ENCODE results near the gene AKAP9. TPM values are rescaled to one million over a fixed set of nuclear protein-coding genes. Genes with fewer than 3 reads are reported as not detected.

The AKAP9 gene
- total and polyA plus RNA-seq, 4 donors = 13.8 to 81.2 (median 38.6) TPM

- H3K27ac ChIP-seq (ENCODE audit: low read depth in 1 of 2, low read length in 2 of 2) = no peak overlapping the region
- no peak overlapping the region for H3K4me3 ChIP-seq (ENCODE audit: low read length in 2 of 2)
- no peaks in the 10 kb centered on the region for H3K36me3 ChIP-seq (ENCODE audit: control insufficient read depth in 1 of 2, insufficient read depth in 2 of 2, low read length in 1 of 2)
- ATAC-seq (ENCODE audit: low FRiP score) (no peak), DNase-seq (no peak)
- no peaks in the 10 kb centered on the region for H3K9me3 ChIP-seq (ENCODE audit: control insufficient read depth, low read length)
- no peaks in the 10 kb centered on the region for H3K27me3 ChIP-seq (ENCODE audit: control insufficient read depth in 1 of 2, insufficient read depth in 2 of 2, low read length in 1 of 2)
- intact Hi-C loops (cut with DNase I) = loop anchor here in 1 of 2 donors (5.0 to 10.0 kb wide), 4 partner anchors 45 to 395 kb away; partner anchors contain the start of genes AKAP9, GATAD1, LRRD1 and PEX1
- 54 to 56% methylated on average over 4 of the region's 4 CpGs for WGBS, 2 donors
- no peaks in the 10 kb centered on the region for H3K4me1 ChIP-seq (ENCODE audit: control insufficient read depth in 1 of 2, insufficient read depth in 2 of 2, low read length in 2 of 2)
Measured at GRCh38 chr7:92131764-92132330, 191.2 kb downstream of the AKAP9 start.

GRCh38 chr7:92133133-92133736 lies 192.6 kb downstream of the AKAP9 start:
- ATAC-seq (ENCODE audit: low FRiP score) (no peak), DNase-seq (no peak)
- 34 to 37% methylated on average over 15 of the region's 15 CpGs for WGBS, 2 donors
- H3K9me3 ChIP-seq (ENCODE audit: control insufficient read depth, low read length) = no peaks in the 10 kb centered on the region
- H3K4me1 ChIP-seq (ENCODE audit: control insufficient read depth in 1 of 2, insufficient read depth in 2 of 2, low read length in 2 of 2) = no peaks in the 10 kb centered on the region
- intact Hi-C loops (cut with DNase I) = loop anchor here in 1 of 2 donors (5.0 to 10.0 kb wide), 4 partner anchors 44 to 394 kb away; partner anchors contain the start of genes AKAP9, GATAD1, LRRD1 and PEX1
- no peaks in the 10 kb centered on the region for H3K27me3 ChIP-seq (ENCODE audit: control insufficient read depth in 1 of 2, insufficient read depth in 2 of 2, low read length in 1 of 2)
- H3K4me3 ChIP-seq (ENCODE audit: low read length in 2 of 2) = peak overlapping the region; percentile 46 to 61
- no peak overlapping the region for H3K27ac ChIP-seq (ENCODE audit: low read depth in 1 of 2, low read length in 2 of 2)
- H3K36me3 ChIP-seq (ENCODE audit: control insufficient read depth in 1 of 2, insufficient read depth in 2 of 2, low read length in 1 of 2) = no peaks in the 10 kb centered on the region

- peak; percentile 77 to 91 for DNase-seq
- H3K36me3 ChIP-seq (ENCODE audit: control insufficient read depth in 1 of 2, insufficient read depth in 2 of 2, low read length in 1 of 2) = no peaks in the 10 kb centered on the region
- ATAC-seq (ENCODE audit: low FRiP score) = peak; percentile 82
- no peaks in the 10 kb centered on the region for H3K27me3 ChIP-seq (ENCODE audit: control insufficient read depth in 1 of 2, insufficient read depth in 2 of 2, low read length in 1 of 2)
- no peaks in the 10 kb centered on the region for H3K9me3 ChIP-seq (ENCODE audit: control insufficient read depth, low read length)
- intact Hi-C loops (cut with DNase I) = loop anchor here in 1 of 2 donors (5.0 to 10.0 kb wide), 4 partner anchors 43 to 393 kb away; partner anchors contain the start of genes AKAP9, GATAD1, LRRD1 and PEX1
- H3K27ac ChIP-seq (ENCODE audit: low read depth in 1 of 2, low read length in 2 of 2) = peak overlapping the region; percentile 58 to 68
- WGBS, 2 donors = 0% methylated on average over 40 to 42 of the region's 42 CpGs
- peak overlapping the region; percentile 46 to 61 for H3K4me3 ChIP-seq (ENCODE audit: low read length in 2 of 2)
- H3K4me1 ChIP-seq (ENCODE audit: control insufficient read depth in 1 of 2, insufficient read depth in 2 of 2, low read length in 2 of 2) = no peaks in the 10 kb centered on the region
Measured at GRCh38 chr7:92133737-92134270, 193.1 kb downstream of the AKAP9 start.

GRCh38 chr7:92134271-92135051 lies 193.8 kb downstream of the AKAP9 start, which contains the start of gene CYP51A1:
TSS of gene CYP51A1 (minus strand) at chr7:92134477. CDS start at chr7:92134364, 113 bp downstream.
- Histone ChIP-seq H3K27me3 (ENCODE audit: control insufficient read depth in 1 of 2, insufficient read depth in 2 of 2, low read length in 1 of 2) (no peaks in the 10 kb centered on the region), H3K9me3 (ENCODE audit: control insufficient read depth, low read length) (no peaks in the 10 kb centered on the region), H3K4me3 (ENCODE audit: low read length in 2 of 2) (peak within 1 kb of the TSS; percentile 46 to 61), H3K27ac (ENCODE audit: low read depth in 1 of 2, low read length in 2 of 2) (peak within 1 kb of the TSS; percentile 64 to 68), H3K4me1 (ENCODE audit: control insufficient read depth in 1 of 2, insufficient read depth in 2 of 2, low read length in 2 of 2) (no peaks in the 10 kb centered on the region), H3K36me3 (ENCODE audit: control insufficient read depth in 1 of 2, insufficient read depth in 2 of 2, low read length in 1 of 2) (no peaks in the 10 kb centered on the region)
- ATAC-seq (ENCODE audit: low FRiP score) (peak; percentile 99), DNase-seq (peak; percentile 93 to 97)
- intact Hi-C loops (cut with DNase I) = loop anchor here (5.0 to 10.0 kb wide), 5 partner anchors 43 to 393 kb away; partner anchors contain the start of genes GATAD1 (in 2 of the 2), AKAP9 (in 1 of the 2), LRRD1 (in 1 of the 2) and PEX1 (in 1 of the 2)
- WGBS, 2 donors = 0% methylated on average over 72 to 73 of the region's 73 CpGs

GRCh38 chr7:92135052-92135889 lies 194.6 kb downstream of the AKAP9 start:
- Histone ChIP-seq H3K4me1 (ENCODE audit: control insufficient read depth in 1 of 2, insufficient read depth in 2 of 2, low read length in 2 of 2) (no peaks in the 10 kb centered on the region), H3K4me3 (ENCODE audit: low read length in 2 of 2) (peak overlapping the region; percentile 46 to 61), H3K27ac (ENCODE audit: low read depth in 1 of 2, low read length in 2 of 2) (peak overlapping the region; percentile 64 to 65), H3K9me3 (ENCODE audit: control insufficient read depth, low read length) (no peaks in the 10 kb centered on the region), H3K27me3 (ENCODE audit: control insufficient read depth in 1 of 2, insufficient read depth in 2 of 2, low read length in 1 of 2) (no peaks in the 10 kb centered on the region), H3K36me3 (ENCODE audit: control insufficient read depth in 1 of 2, insufficient read depth in 2 of 2, low read length in 1 of 2) (no peaks in the 10 kb centered on the region)
- 19 to 21% methylated on average over 21 of the region's 21 CpGs for WGBS, 2 donors
- no peak for ATAC-seq (ENCODE audit: low FRiP score)
- intact Hi-C loops (cut with DNase I) = loop anchor here (5.0 to 10.0 kb wide), 2 partner anchors 310 to 312 kb away; partner anchors contain the start of gene GATAD1 (in 2 of the 2)
- no peak for DNase-seq

GRCh38 chr7:92137557-92137956 lies 196.9 kb downstream of the AKAP9 start:
- Histone ChIP-seq H3K4me1 (ENCODE audit: control insufficient read depth in 1 of 2, insufficient read depth in 2 of 2, low read length in 2 of 2) (no peaks in the 10 kb centered on the region), H3K27me3 (ENCODE audit: control insufficient read depth in 1 of 2, insufficient read depth in 2 of 2, low read length in 1 of 2) (no peaks in the 10 kb centered on the region), H3K4me3 (ENCODE audit: low read length in 2 of 2) (no peak overlapping the region), H3K27ac (ENCODE audit: low read depth in 1 of 2, low read length in 2 of 2) (no peak overlapping the region), H3K9me3 (ENCODE audit: control insufficient read depth, low read length) (no peaks in the 10 kb centered on the region), H3K36me3 (ENCODE audit: control insufficient read depth in 1 of 2, insufficient read depth in 2 of 2, low read length in 1 of 2) (no peaks in the 10 kb centered on the region)
- ATAC-seq (ENCODE audit: low FRiP score) = no peak
- WGBS, 2 donors = 33 to 46% methylated on average over 2 of the region's 2 CpGs
- no peak for DNase-seq
- intact Hi-C loops (cut with DNase I) = loop anchor here (5.0 to 10.0 kb wide), 2 partner anchors 307 to 310 kb away; partner anchors contain the start of gene GATAD1 (in 2 of the 2)

GRCh38 chr7:92141161-92141560 lies 200.5 kb downstream of the AKAP9 start:
- H3K27me3 ChIP-seq (ENCODE audit: control insufficient read depth in 1 of 2, insufficient read depth in 2 of 2, low read length in 1 of 2) = no peaks in the 10 kb centered on the region
- H3K4me3 ChIP-seq (ENCODE audit: low read length in 2 of 2) = no peak overlapping the region
- ATAC-seq (ENCODE audit: low FRiP score) = no peak
- no peak overlapping the region for H3K27ac ChIP-seq (ENCODE audit: low read depth in 1 of 2, low read length in 2 of 2)
- DNase-seq = no peak
- H3K4me1 ChIP-seq (ENCODE audit: control insufficient read depth in 1 of 2, insufficient read depth in 2 of 2, low read length in 2 of 2) = no peaks in the 10 kb centered on the region
- no peaks in the 10 kb centered on the region for H3K9me3 ChIP-seq (ENCODE audit: control insufficient read depth, low read length)
- WGBS, 2 donors = 90 to 91% methylated on average over 7 of the region's 7 CpGs
- H3K36me3 ChIP-seq (ENCODE audit: control insufficient read depth in 1 of 2, insufficient read depth in 2 of 2, low read length in 1 of 2) = no peaks in the 10 kb centered on the region
- intact Hi-C loops (cut with DNase I) = no loop called here
